ENCODE results near the gene MAD2L2.

- TF ChIP-seq, protein P1, sequence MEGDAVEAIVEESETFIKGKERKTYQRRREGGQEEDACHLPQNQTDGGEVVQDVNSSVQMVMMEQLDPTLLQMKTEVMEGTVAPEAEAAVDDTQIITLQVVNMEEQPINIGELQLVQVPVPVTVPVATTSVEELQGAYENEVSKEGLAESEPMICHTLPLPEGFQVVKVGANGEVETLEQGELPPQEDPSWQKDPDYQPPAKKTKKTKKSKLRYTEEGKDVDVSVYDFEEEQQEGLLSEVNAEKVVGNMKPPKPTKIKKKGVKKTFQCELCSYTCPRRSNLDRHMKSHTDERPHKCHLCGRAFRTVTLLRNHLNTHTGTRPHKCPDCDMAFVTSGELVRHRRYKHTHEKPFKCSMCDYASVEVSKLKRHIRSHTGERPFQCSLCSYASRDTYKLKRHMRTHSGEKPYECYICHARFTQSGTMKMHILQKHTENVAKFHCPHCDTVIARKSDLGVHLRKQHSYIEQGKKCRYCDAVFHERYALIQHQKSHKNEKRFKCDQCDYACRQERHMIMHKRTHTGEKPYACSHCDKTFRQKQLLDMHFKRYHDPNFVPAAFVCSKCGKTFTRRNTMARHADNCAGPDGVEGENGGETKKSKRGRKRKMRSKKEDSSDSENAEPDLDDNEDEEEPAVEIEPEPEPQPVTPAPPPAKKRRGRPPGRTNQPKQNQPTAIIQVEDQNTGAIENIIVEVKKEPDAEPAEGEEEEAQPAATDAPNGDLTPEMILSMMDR (IDR thresholded peaks at IDR 0.05 in 2 of 3, conservative IDR thresholded peaks at IDR 0.05 in 1 of 3; ENCODE audit: borderline replicate concordance in 1 of 3, insufficient read depth in 1 of 3, low read depth in 2 of 3, low read length in 2 of 3) = no peak
- TF ChIP-seq ELF1 (IDR thresholded peaks at IDR 0.05; ENCODE audit: borderline replicate concordance, low read depth) (no peak), SIN3A (IDR thresholded peaks at IDR 0.05; ENCODE audit: low read depth) (no peak), MAX (IDR thresholded peaks at IDR 0.05) (no peak), POLR2A (IDR thresholded peaks at IDR 0.05; ENCODE audit: borderline replicate concordance, extremely low read depth, insufficient read depth, insufficient read length) (no peak), SP1 (IDR thresholded peaks at IDR 0.05; ENCODE audit: low read depth) (no peak), JUND (IDR thresholded peaks at IDR 0.05) (no peak), EZH2phosphoT487 (IDR thresholded peaks at IDR 0.05; ENCODE audit: borderline replicate concordance) (no peak)
These were observed 39.1 kb downstream of the MAD2L2 start for GRCh38 chr1:11641776-11642305.

Measured in HCT116 (cell line).